OCI-LY7 (cell line): ENCODE data around the gene HOXD8.

Experiments
- CTCF ChIP-seq: fragments of 200-600 bp; sonication (generic); conservative IDR thresholded peaks from 2 replicates; pipeline ENCODE4 v1.5.1; 2014; ENCODE audit warnings: mild to moderate bottlenecking, antibody characterized with exemption, low read length, moderate library complexity, mixed read lengths
- EZH2phosphoT487 ChIP-seq: fragments of 200-600 bp; sonication (generic); IDR thresholded peaks from 2 replicates; pipeline ENCODE4 v1.6.1; 2018; ENCODE audit warnings: low read depth, borderline replicate concordance, mild to moderate bottlenecking, mixed run types, antibody characterized with exemption, low read length, moderate library complexity, mixed read lengths

GRCh38 chr2:176137906-176138305, 8.4 kb downstream of the HOXD8 start:
- TF ChIP-seq CTCF (no peak), EZH2phosphoT487 (no peak)
